ENCODE results near the gene CSMD2. TPM values are rescaled to one million over a fixed set of nuclear protein-coding genes. Genes with fewer than 3 reads are reported as not detected.

CSMD2 gene
- total RNA-seq, 1 experiment from 2014 or later, result 13.2 TPM

DNA sequence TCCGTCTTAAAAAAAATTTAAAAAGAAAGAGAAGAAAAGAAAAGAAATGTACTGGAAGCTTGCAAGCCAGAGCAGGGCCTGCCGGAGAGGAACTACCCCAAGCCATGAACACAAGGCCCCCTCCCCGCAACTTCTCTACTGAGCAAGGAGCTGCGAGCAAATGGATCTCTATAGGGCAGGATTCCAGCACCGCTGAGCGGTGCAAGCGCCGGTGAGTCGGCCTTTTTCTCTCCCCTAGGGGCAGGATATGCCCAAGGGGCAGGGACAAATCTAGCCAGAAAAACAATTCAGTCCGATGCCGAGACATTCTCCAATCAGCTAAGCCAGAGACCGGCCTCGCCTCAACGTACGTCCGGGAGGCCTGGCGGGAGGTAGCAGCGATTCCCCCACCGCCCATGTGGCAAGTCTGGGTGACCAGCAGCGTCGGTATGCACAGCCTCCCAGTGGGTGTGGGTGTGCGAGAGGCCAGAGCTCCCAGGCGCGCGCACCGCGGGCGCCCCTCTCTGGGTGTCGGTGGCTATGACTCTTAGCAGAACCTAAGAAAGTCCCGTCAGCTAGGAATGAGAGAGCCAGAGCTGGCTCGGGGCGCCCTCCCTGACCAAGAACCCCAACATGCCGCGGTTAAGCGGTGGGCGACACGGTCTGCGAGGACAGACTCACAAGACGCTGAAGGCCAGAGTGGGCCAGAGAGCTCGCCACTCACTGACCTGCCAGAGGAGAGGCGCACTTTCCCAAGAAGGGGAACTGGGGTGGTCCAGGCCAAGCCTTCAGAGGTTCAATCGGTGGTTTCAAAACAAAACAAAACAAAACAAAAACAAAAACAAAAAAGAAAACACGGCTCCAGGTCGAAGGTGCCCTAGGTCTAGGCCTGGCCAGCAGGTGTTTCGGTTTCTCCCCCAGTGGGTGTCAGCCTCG lies 1.9 kb downstream of the CSMD2 start:
- Mint-ChIP-seq H3K9me3 (no peaks in the 10 kb centered on the region), H3K4me3 (peak overlapping the region; percentile 93), H3K4me1 (peaks cover 38% of the 10 kb centered on the region), H3K36me3 (0 out of 2 replicates have a peak, but pooled peaks cover 5% of the 10 kb centered on the region), H3K27ac (peak overlapping the region; percentile 85), H3K27me3 (ENCODE audit: low read depth) (no peaks in the 10 kb centered on the region; the same call in 1 of the 2 replicates)
- ATAC-seq (peak; percentile 56), DNase-seq (ENCODE audit: low spot score) (peak; percentile 84)
- peak; percentile 72 for TF ChIP-seq ETV6 (CRISPR knock-in tag; IDR thresholded peaks at IDR 0.05)
- TF ChIP-seq, protein P1, sequence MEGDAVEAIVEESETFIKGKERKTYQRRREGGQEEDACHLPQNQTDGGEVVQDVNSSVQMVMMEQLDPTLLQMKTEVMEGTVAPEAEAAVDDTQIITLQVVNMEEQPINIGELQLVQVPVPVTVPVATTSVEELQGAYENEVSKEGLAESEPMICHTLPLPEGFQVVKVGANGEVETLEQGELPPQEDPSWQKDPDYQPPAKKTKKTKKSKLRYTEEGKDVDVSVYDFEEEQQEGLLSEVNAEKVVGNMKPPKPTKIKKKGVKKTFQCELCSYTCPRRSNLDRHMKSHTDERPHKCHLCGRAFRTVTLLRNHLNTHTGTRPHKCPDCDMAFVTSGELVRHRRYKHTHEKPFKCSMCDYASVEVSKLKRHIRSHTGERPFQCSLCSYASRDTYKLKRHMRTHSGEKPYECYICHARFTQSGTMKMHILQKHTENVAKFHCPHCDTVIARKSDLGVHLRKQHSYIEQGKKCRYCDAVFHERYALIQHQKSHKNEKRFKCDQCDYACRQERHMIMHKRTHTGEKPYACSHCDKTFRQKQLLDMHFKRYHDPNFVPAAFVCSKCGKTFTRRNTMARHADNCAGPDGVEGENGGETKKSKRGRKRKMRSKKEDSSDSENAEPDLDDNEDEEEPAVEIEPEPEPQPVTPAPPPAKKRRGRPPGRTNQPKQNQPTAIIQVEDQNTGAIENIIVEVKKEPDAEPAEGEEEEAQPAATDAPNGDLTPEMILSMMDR (IDR thresholded peaks at IDR 0.05), result peak; percentile 42
- TF ChIP-seq, protein P2, sequence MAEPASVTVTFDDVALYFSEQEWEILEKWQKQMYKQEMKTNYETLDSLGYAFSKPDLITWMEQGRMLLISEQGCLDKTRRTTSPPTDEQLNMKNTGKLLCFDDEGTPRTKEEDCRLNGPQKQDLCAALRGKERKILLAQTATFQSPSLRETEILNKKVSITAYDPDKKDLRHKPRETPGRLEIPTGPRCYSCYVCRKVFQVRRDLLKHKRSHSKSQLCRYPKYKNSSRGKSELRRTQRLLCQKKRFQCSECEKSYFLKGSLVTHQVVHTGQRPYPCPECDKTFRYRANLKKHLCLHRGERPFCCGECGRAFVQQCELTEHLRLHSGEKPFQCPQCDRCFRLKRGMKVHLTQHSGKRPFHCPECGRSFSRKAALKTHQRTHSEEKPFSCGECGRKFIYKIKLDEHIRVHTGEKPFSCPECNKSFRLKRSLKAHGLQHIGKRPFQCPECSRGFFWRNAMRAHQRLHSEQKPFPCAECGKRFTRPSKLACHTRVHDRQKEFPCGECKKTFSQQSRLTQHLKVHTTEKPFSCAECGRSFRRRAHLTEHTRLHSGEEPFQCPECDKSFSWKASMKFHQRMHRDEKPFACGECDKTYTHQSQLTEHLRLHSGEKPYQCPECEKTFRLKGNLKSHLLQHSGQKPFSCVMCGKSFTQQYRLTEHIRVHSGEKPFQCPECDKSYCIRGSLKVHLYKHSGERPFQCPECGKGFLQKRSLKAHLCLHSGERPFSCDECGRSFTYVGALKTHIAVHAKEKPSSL (CRISPR knock-in tag; conservative IDR thresholded peaks at IDR 0.05), result no peak
- 0 out of 2 replicates have a peak, but pooled peaks have one; percentile 34 for TF ChIP-seq SMAD3 (CRISPR knock-in tag; IDR thresholded peaks at IDR 0.05; ENCODE audit: borderline replicate concordance)
- TF ChIP-seq IRF2 (CRISPR knock-in tag; IDR thresholded peaks at IDR 0.05; ENCODE audit: borderline replicate concordance, low read depth), result no peak
- TF ChIP-seq, protein P3, sequence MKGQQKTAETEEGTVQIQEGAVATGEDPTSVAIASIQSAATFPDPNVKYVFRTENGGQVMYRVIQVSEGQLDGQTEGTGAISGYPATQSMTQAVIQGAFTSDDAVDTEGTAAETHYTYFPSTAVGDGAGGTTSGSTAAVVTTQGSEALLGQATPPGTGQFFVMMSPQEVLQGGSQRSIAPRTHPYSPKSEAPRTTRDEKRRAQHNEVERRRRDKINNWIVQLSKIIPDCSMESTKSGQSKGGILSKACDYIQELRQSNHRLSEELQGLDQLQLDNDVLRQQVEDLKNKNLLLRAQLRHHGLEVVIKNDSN (CRISPR knock-in tag; IDR thresholded peaks at IDR 0.05), result no peak
- TF ChIP-seq, protein P4, sequence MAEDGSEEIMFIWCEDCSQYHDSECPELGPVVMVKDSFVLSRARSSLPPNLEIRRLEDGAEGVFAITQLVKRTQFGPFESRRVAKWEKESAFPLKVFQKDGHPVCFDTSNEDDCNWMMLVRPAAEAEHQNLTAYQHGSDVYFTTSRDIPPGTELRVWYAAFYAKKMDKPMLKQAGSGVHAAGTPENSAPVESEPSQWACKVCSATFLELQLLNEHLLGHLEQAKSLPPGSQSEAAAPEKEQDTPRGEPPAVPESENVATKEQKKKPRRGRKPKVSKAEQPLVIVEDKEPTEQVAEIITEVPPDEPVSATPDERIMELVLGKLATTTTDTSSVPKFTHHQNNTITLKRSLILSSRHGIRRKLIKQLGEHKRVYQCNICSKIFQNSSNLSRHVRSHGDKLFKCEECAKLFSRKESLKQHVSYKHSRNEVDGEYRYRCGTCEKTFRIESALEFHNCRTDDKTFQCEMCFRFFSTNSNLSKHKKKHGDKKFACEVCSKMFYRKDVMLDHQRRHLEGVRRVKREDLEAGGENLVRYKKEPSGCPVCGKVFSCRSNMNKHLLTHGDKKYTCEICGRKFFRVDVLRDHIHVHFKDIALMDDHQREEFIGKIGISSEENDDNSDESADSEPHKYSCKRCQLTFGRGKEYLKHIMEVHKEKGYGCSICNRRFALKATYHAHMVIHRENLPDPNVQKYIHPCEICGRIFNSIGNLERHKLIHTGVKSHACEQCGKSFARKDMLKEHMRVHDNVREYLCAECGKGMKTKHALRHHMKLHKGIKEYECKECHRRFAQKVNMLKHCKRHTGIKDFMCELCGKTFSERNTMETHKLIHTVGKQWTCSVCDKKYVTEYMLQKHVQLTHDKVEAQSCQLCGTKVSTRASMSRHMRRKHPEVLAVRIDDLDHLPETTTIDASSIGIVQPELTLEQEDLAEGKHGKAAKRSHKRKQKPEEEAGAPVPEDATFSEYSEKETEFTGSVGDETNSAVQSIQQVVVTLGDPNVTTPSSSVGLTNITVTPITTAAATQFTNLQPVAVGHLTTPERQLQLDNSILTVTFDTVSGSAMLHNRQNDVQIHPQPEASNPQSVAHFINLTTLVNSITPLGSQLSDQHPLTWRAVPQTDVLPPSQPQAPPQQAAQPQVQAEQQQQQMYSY (CRISPR knock-in tag; IDR thresholded peaks at IDR 0.05), result no peak
- no peak for TF ChIP-seq NFYB (CRISPR knock-in tag; conservative IDR thresholded peaks at IDR 0.05; ENCODE audit: low read depth)
- TF ChIP-seq MYBL2 (CRISPR knock-in tag; IDR thresholded peaks at IDR 0.05), result 0 out of 2 replicates have a peak, but pooled peaks have one; percentile 35
- TF ChIP-seq, protein P5, sequence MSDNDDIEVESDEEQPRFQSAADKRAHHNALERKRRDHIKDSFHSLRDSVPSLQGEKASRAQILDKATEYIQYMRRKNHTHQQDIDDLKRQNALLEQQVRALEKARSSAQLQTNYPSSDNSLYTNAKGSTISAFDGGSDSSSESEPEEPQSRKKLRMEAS (CRISPR knock-in tag; IDR thresholded peaks at IDR 0.05), result peak; percentile 75
- TF ChIP-seq TEAD1 (CRISPR knock-in tag; IDR thresholded peaks at IDR 0.05), result peak; percentile 81; the same call in 1 of the 2 replicates
- TF ChIP-seq, protein P6, sequence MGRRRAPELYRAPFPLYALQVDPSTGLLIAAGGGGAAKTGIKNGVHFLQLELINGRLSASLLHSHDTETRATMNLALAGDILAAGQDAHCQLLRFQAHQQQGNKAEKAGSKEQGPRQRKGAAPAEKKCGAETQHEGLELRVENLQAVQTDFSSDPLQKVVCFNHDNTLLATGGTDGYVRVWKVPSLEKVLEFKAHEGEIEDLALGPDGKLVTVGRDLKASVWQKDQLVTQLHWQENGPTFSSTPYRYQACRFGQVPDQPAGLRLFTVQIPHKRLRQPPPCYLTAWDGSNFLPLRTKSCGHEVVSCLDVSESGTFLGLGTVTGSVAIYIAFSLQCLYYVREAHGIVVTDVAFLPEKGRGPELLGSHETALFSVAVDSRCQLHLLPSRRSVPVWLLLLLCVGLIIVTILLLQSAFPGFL (CRISPR knock-in tag; IDR thresholded peaks at IDR 0.05; ENCODE audit: borderline replicate concordance), result no peak
- peak; percentile 94 for TF ChIP-seq ZNF423 (CRISPR knock-in tag; IDR thresholded peaks at IDR 0.05)
- ChIA-PET POLR2A (interaction anchor here (1.0 to 5.0 kb wide), 5 partner anchors 13 to 49 kb away, joined by 3 to 29 read pairs (median 3); partner anchors contain the start of gene C1orf94), CTCF (interaction anchor here (0.6 to 3.5 kb wide), 42 partner anchors 9 to 619 kb away, joined by 3 to 63 read pairs (median 4); partner anchors contain the start of gene C1orf94)

Measured in WTC11 (cell line).